ENCODE data around the gene SLC15A1.

DNA sequence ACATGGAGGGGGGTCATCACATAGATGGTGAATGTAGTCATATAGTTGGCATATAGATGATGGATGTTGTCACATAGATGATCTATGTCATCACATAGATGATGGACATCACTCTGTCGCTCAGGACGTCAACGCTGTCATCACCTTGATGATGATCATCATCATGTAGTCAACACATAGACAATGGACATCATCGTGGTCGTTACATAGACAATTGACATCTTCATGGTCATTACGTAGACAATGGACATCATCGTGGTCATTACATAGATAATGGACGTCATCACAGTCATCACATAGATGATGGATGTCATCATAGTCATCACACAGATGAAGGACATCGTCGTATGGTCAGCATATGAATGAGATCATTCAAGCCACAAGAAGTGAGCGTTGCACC, 28.6 kb upstream of the SLC15A1 start:
- TF ChIP-seq, protein P1, sequence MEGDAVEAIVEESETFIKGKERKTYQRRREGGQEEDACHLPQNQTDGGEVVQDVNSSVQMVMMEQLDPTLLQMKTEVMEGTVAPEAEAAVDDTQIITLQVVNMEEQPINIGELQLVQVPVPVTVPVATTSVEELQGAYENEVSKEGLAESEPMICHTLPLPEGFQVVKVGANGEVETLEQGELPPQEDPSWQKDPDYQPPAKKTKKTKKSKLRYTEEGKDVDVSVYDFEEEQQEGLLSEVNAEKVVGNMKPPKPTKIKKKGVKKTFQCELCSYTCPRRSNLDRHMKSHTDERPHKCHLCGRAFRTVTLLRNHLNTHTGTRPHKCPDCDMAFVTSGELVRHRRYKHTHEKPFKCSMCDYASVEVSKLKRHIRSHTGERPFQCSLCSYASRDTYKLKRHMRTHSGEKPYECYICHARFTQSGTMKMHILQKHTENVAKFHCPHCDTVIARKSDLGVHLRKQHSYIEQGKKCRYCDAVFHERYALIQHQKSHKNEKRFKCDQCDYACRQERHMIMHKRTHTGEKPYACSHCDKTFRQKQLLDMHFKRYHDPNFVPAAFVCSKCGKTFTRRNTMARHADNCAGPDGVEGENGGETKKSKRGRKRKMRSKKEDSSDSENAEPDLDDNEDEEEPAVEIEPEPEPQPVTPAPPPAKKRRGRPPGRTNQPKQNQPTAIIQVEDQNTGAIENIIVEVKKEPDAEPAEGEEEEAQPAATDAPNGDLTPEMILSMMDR (optimal IDR thresholded peaks at IDR 0.05 in 1 of 3, IDR thresholded peaks at IDR 0.05 in 1 of 3, conservative IDR thresholded peaks at IDR 0.05 in 1 of 3; ENCODE audit: extremely low read depth in 1 of 3, insufficient read depth in 2 of 3, low read length in 3 of 3) = no peak
- no peak for TF ChIP-seq EZH2 (IDR thresholded peaks at IDR 0.05; ENCODE audit: low read length)

Data from keratinocyte (primary cell).